Naive thymus-derived CD4-positive, alpha-beta T cell (primary cell): Measurements from ENCODE around the gene ARL4C. TPM values are rescaled to one million over a fixed set of nuclear protein-coding genes. Genes with fewer than 3 reads are reported as not detected.

Experiments
- ATAC-seq: fragments of 150-1000 bp; cut with Tn5 transposase; 2 replicates; pipeline ENCODE4 v1.10.0; 2021; ENCODE audit warnings: mild to moderate bottlenecking, moderate library complexity
- CTCF ChIA-PET: fragments of 350-600 bp; sonication (Branson Sonifier 250); formaldehyde crosslinking; loops from one replicate; lab custom pipeline; 2021; ENCODE audit warnings: antibody characterized with exemption; lab: Charles Lee
- POLR2A ChIA-PET: fragments of 350-600 bp; sonication (Branson Sonifier 250); formaldehyde crosslinking; loops from one replicate; lab custom pipeline; 2021; ENCODE audit warnings: antibody characterized with exemption, inconsistent platforms; lab: Charles Lee
- DNase-seq, 9 donors: peaks; one replicate each; pipeline versions ENCODE4 v3.0.0 to v3.0.0-alpha.2; 2020 to 2022; ENCODE audit warnings: mixed read lengths in 1 of 9
- H3K27ac ChIP-seq: one replicate; pipeline ENCODE4 v1.7.0; 2013; ENCODE audit warnings: mild to moderate bottlenecking, low read depth, low read length, moderate library complexity
- H3K27me3 ChIP-seq, 2 donors: one replicate each; pipeline ENCODE4 v1.7.0; 2013; ENCODE audit warnings: low read length in 2 of 2, mild to moderate bottlenecking in 2 of 2, moderate library complexity in 2 of 2; ENCODE audit not compliant: control insufficient read depth in 2 of 2, insufficient read depth in 2 of 2
- H3K36me3 ChIP-seq, 3 experiments: 1 replicate in 2 of 3; 2 replicates in 1 of 3; pipeline ENCODE4 v1.7.0; 2013; ENCODE audit warnings: low read length in 3 of 3, mild to moderate bottlenecking in 3 of 3, moderate library complexity in 1 of 3; ENCODE audit not compliant: insufficient read depth in 3 of 3, control insufficient read depth in 2 of 3
- H3K4me1 ChIP-seq, 2 donors: one replicate each; pipeline ENCODE4 v1.7.0; 2013; ENCODE audit warnings: low read length in 2 of 2, mild to moderate bottlenecking in 2 of 2, moderate library complexity in 1 of 2; ENCODE audit not compliant: control insufficient read depth in 2 of 2, insufficient read depth in 2 of 2
- H3K4me3 ChIP-seq: 2 replicates; pipeline ENCODE4 v1.7.0; 2013; ENCODE audit warnings: mild to moderate bottlenecking, low read length
- H3K9me3 ChIP-seq, 3 experiments: 1 replicate in 2 of 3; 2 replicates in 1 of 3; pipeline ENCODE4 v1.7.0; 2013; ENCODE audit warnings: low read length in 3 of 3; ENCODE audit not compliant: control insufficient read depth in 2 of 3
- H3K27ac Mint-ChIP-seq, 9 donors: one replicate each; pipeline ENCODE4 v1.8.0; 2020 to 2022; ENCODE audit warnings: mixed read lengths in 9 of 9, mild to moderate bottlenecking in 8 of 9, moderate library complexity in 5 of 9, inconsistent platforms in 2 of 9
- H3K27me3 Mint-ChIP-seq, 5 donors: one replicate each; pipeline ENCODE4 v1.8.0; 2021 to 2022; ENCODE audit warnings: mixed read lengths in 5 of 5, mild to moderate bottlenecking in 1 of 5
- H3K36me3 Mint-ChIP-seq, 5 donors: one replicate each; pipeline ENCODE4 v1.8.0; 2020 to 2022; ENCODE audit warnings: mixed read lengths in 5 of 5, mild to moderate bottlenecking in 3 of 5, inconsistent platforms in 1 of 5
- H3K4me1 Mint-ChIP-seq, 7 donors: one replicate each; pipeline ENCODE4 v1.8.0; 2020 to 2022; ENCODE audit warnings: mixed read lengths in 7 of 7, mild to moderate bottlenecking in 3 of 7, inconsistent platforms in 1 of 7
- H3K4me3 Mint-ChIP-seq, 10 donors: one replicate each; pipeline ENCODE4 v1.8.0; 2020 to 2022; ENCODE audit warnings: mild to moderate bottlenecking in 10 of 10, mixed read lengths in 10 of 10, moderate library complexity in 6 of 10, inconsistent platforms in 2 of 10
- H3K9me3 Mint-ChIP-seq, 11 donors: one replicate each; pipeline ENCODE4 v1.8.0; 2020 to 2022; ENCODE audit warnings: mixed read lengths in 11 of 11, mild to moderate bottlenecking in 4 of 11, inconsistent platforms in 1 of 11, moderate library complexity in 1 of 11
- intact Hi-C, 2 donors: fragments of 100-400 bp; cut with micrococcal nuclease; formaldehyde crosslinking; loops; one replicate each; pipeline ENCODE4 v1.15.1; 2023
- polyA plus RNA-seq, 2 donors: library from polyadenylated mRNA; unstranded; fragments of 300-500 nt; fragmentation: Illumina TruSeq; gene quantifications; one replicate each; pipeline ENCODE4 v1.2.3, GENCODE V29; 2021
- total RNA-seq, 6 experiments: library from RNA in 5 of 6; stranded (reverse) in 5 of 6; gene quantifications; 1 replicate in 5 of 6; 2 replicates in 1 of 6; pipeline ENCODE4 v1.2.3 and lab custom pipeline; 2021 to 2026

The ARL4C gene
- total and polyA plus RNA-seq, 7 experiments from 2014 or later = 90.6 to 329 (median 202) TPM

DNA sequence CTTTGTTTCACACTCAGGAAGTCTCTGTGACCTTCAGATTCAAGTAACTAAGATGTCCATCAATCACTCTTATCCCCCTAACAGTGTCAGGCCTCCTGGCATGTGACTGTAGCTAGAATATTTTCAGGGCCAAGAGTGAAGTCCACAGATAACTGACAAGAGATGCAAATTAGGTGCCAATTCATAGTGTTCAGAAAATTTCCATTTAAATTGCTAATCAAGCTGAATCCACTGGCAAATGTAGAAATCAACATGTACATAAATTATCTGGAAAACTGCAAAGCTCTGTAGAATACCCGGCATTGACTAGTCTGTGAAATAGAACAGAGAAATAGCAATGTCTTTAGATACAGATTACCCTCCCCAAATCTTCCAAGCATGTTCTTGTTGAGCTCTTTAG, 38.6 kb upstream of the ARL4C start:
- H3K27ac ChIP-seq = no peak overlapping the region
- no peak for DNase-seq
- no peaks in the 10 kb centered on the region for H3K36me3 ChIP-seq
- H3K4me1 ChIP-seq = no peaks in the 10 kb centered on the region
- peaks cover 0 to 9% (median 5%) of the 10 kb centered on the region in 11 donors for H3K9me3 Mint-ChIP-seq
- ATAC-seq = no peak
- peaks cover 0 to 4% of the 10 kb centered on the region in 2 donors for H3K27me3 ChIP-seq
- intact Hi-C loops = no loop called here
- ChIA-PET POLR2A (no interaction called here), CTCF (interaction anchor here (1.2 kb wide), 1 partner anchor 10 kb away, joined by 5 read pairs; no protein-coding TSS in a partner anchor)
- H3K4me3 ChIP-seq = no peak overlapping the region
- H3K27ac Mint-ChIP-seq = no peak overlapping the region
- no peak overlapping the region for H3K4me3 Mint-ChIP-seq
- H3K36me3 Mint-ChIP-seq = peaks cover 0 to 8% (median 4%) of the 10 kb centered on the region in 5 donors
- peaks cover 8 to 14% (median 11%) of the 10 kb centered on the region in 5 donors for H3K27me3 Mint-ChIP-seq
- peaks cover 0 to 7% (median 0%) of the 10 kb centered on the region in 3 experiments for H3K9me3 ChIP-seq
- H3K4me1 Mint-ChIP-seq = no peaks in the 10 kb centered on the region

DNA sequence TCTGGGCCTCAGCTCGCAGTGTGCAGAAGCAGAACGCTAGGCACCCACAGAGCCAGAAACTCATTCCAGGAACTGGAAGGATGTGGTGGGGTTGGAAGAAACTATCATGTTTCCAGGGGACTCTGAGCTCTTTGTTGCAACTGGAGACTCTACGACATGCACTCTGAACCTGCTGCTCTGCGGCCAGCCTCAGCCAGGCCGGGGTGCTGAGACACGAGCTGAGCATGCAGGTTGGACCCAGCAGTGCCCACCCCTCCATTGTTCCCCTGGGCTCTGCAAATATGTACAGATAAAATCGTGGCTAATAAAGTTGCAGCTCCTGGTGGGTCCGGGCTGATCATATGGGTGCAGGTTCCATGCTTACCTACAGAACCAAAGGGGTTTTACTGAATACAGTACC, 37.6 kb upstream of the ARL4C start:
- CTCF ChIA-PET = interaction anchor here (0.8 kb wide), 1 partner anchor 10 kb away, joined by 3 read pairs; no protein-coding TSS in a partner anchor
- no peak overlapping the region for H3K27ac ChIP-seq
- peaks cover 0 to 5% (median 0%) of the 10 kb centered on the region in 3 experiments for H3K9me3 ChIP-seq
- H3K27me3 ChIP-seq = peaks cover 0 to 4% of the 10 kb centered on the region in 2 donors
- Mint-ChIP-seq H3K4me3 (no peak overlapping the region), H3K27ac (no peak overlapping the region), H3K9me3 (peaks cover 0 to 6% (median 3%) of the 10 kb centered on the region in 11 donors), H3K27me3 (peaks cover 3 to 11% (median 8%) of the 10 kb centered on the region in 5 donors), H3K36me3 (peaks cover 0 to 6% (median 2%) of the 10 kb centered on the region in 5 donors), H3K4me1 (no peaks in the 10 kb centered on the region)
- no peaks in the 10 kb centered on the region for H3K4me1 ChIP-seq
- H3K4me3 ChIP-seq = no peak overlapping the region
- intact Hi-C loops = no loop called here
- no peak for ATAC-seq
- no peaks in the 10 kb centered on the region for H3K36me3 ChIP-seq
- no peak for DNase-seq
- POLR2A ChIA-PET = no interaction called here

DNA sequence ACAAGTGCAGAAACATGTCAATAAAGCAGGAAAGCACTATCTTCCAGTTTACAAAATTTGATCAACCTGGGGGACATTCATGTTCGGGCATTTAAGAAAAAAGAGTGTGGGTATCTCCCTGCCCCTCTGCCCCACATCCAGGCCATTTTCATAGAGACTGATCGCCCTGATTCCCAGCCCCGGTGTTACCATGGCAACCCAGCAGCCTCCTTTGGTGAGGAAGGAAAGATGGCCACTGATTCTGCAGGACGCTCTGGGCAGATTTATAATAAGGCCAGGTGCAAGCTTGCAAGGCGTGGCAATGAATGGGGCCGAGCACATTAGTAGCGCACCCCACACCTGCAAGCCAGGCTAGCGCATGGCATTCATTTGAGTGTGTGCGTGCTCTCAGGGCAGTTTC, 36.7 kb upstream of the ARL4C start:
- POLR2A ChIA-PET = no interaction called here
- Histone ChIP-seq H3K9me3 (no peaks in the 10 kb centered on the region), H3K27ac (no peak overlapping the region), H3K27me3 (peaks cover 0 to 4% of the 10 kb centered on the region in 2 donors), H3K36me3 (no peaks in the 10 kb centered on the region), H3K4me3 (no peak overlapping the region), H3K4me1 (no peaks in the 10 kb centered on the region)
- no peaks in the 10 kb centered on the region for H3K4me1 Mint-ChIP-seq
- CTCF ChIA-PET = no interaction called here
- intact Hi-C loops = no loop called here
- H3K9me3 Mint-ChIP-seq = peaks cover 0 to 5% (median 0%) of the 10 kb centered on the region in 11 donors
- H3K36me3 Mint-ChIP-seq = no peaks in the 10 kb centered on the region
- H3K27ac Mint-ChIP-seq = no peak overlapping the region
- ATAC-seq (no peak), DNase-seq (no peak)
- peaks cover 0 to 14% (median 11%) of the 10 kb centered on the region in 5 donors for H3K27me3 Mint-ChIP-seq
- no peak overlapping the region for H3K4me3 Mint-ChIP-seq

DNA sequence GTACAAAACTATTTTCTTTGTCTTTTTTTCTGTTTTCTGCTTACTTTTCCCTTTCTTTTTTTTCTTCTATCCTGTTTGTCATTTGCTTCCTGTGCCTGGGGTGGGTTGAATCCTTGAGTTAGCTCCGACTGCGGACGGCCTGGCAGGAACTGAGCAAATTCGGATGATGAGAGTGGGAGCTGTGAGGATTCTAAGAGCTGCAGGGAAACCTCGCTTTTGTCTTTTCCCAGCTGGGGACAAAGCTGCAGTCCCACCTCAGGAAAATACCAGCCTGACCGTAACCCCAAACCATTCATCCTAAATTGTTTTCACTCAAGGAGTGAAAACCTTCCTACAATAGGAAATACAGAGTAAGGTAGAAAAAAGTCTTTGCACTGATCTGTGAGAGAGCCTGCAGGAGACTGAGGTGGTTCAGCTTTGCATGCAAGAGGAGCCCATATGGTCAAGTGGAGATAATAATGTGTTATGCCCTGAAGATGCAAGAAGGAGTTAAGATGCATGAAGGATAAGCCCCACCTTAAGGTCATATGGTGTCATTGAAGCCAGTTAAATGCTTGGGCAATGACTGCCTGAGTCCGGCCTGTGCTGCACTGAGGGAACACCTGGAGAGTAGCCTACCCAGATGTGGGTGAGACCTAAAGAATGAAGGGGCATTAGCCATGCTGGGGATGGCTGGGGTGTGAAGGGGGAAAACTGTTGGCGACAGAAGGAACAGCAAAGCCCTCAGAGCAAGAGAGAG, 31.7 kb upstream of the ARL4C start:
- Mint-ChIP-seq H3K4me3 (no peak overlapping the region), H3K36me3 (peaks cover 0 to 9% (median 0%) of the 10 kb centered on the region in 5 donors), H3K4me1 (no peaks in the 10 kb centered on the region), H3K27ac (peak overlapping the region in 1 of 9 donors; percentile 31), H3K9me3 (peaks cover 0 to 24% (median 11%) of the 10 kb centered on the region in 11 donors), H3K27me3 (peaks cover 5 to 24% (median 17%) of the 10 kb centered on the region in 5 donors)
- H3K36me3 ChIP-seq = no peaks in the 10 kb centered on the region
- no peak for DNase-seq
- no peaks in the 10 kb centered on the region for H3K4me1 ChIP-seq
- intact Hi-C loops = no loop called here
- no peak overlapping the region for H3K27ac ChIP-seq
- no peak overlapping the region for H3K4me3 ChIP-seq
- H3K27me3 ChIP-seq = peaks cover 0 to 4% of the 10 kb centered on the region in 2 donors
- ChIA-PET CTCF (interaction anchor here (1.3 kb wide), 1 partner anchor 17 kb away, joined by 4 read pairs; no protein-coding TSS in a partner anchor), POLR2A (no interaction called here)
- ATAC-seq = no peak
- no peaks in the 10 kb centered on the region for H3K9me3 ChIP-seq

DNA sequence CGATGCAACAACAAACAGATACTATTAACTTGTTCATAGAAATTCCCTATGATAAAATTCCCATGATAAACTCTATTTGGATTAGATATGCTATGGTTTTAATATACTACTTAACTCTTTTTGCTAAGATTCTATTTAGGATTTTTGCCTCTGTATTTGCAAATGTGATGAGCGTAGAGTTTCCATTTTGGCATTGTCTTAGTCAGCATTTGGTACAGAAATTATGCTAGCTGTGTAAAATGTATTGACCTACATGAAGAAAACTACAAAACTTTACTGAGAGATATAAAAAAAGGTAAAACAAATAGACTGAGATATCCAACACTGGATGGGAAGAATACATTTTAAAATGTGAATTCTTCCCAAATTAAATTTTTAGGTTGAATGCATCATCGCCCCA, 29.8 kb upstream of the ARL4C start:
- H3K4me1 Mint-ChIP-seq = no peaks in the 10 kb centered on the region
- intact Hi-C loops = no loop called here
- ChIA-PET CTCF (no interaction called here), POLR2A (no interaction called here)
- ATAC-seq (no peak), DNase-seq (no peak)
- Histone ChIP-seq H3K27me3 (peaks cover 0 to 3% of the 10 kb centered on the region in 2 donors), H3K9me3 (no peaks in the 10 kb centered on the region), H3K27ac (no peak overlapping the region), H3K36me3 (no peaks in the 10 kb centered on the region), H3K4me1 (no peaks in the 10 kb centered on the region), H3K4me3 (no peak overlapping the region)
- peaks cover 5 to 24% (median 8%) of the 10 kb centered on the region in 5 donors for H3K27me3 Mint-ChIP-seq
- H3K36me3 Mint-ChIP-seq = peaks cover 0 to 9% (median 0%) of the 10 kb centered on the region in 5 donors
- H3K27ac Mint-ChIP-seq = no peak overlapping the region
- H3K4me3 Mint-ChIP-seq = no peak overlapping the region
- peaks cover 0 to 20% (median 13%) of the 10 kb centered on the region in 11 donors for H3K9me3 Mint-ChIP-seq

DNA sequence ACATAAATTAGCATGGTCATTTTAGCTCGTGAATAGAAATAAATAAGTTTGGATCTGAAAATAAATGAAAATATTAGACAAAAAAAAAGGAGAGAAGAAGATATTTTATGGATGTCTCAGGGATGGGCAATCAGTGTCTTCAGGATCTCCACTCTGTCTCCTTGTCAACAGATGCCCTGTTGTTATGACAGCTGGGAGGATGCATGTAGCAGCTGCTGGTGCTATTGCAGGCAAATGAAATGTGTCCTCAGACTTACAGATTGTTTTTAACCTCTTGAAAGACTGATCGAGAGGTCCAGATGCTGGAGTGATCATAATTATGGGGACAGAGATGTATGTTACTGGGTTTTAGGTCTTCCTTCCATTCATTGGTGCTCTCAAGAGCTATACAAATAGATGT, 24.7 kb upstream of the ARL4C start:
- POLR2A ChIA-PET = no interaction called here
- peaks cover 0 to 7% (median 0%) of the 10 kb centered on the region in 5 donors for H3K36me3 Mint-ChIP-seq
- intact Hi-C loops = no loop called here

More for the DNA sequence above, 24.7 kb upstream of the ARL4C start:
- ATAC-seq = no peak
- Mint-ChIP-seq H3K27ac (peak overlapping the region in 1 of 9 donors; percentile 13), H3K4me3 (no peak overlapping the region), H3K4me1 (no peaks in the 10 kb centered on the region), H3K9me3 (peaks cover 0 to 19% (median 13%) of the 10 kb centered on the region in 11 donors), H3K27me3 (peaks cover 0 to 2% (median 0%) of the 10 kb centered on the region in 5 donors)
- no peaks in the 10 kb centered on the region for H3K36me3 ChIP-seq
- no peak overlapping the region for H3K27ac ChIP-seq
- no peaks in the 10 kb centered on the region for H3K9me3 ChIP-seq
- H3K27me3 ChIP-seq = no peaks in the 10 kb centered on the region
- H3K4me3 ChIP-seq = no peak overlapping the region
- no peak for DNase-seq
- no peaks in the 10 kb centered on the region for H3K4me1 ChIP-seq
- CTCF ChIA-PET = no interaction called here
